SK-N-SH (cell line): ENCODE results near the gene CLDN7.

Experiments used
- CHD2 ChIP-seq: fragments of 150-350 bp; IDR thresholded peaks from 2 replicates; pipeline ENCODE4 v1.6.1; 2018; ENCODE audit warnings: low read length; ENCODE audit not compliant: partially characterized antibody
- FOSL2 ChIP-seq: IDR thresholded peaks from 2 replicates; pipeline ENCODE4 v1.4.0; 2012; ENCODE audit warnings: low read depth, mild to moderate bottlenecking, moderate library complexity, borderline replicate concordance
- JUND ChIP-seq: IDR thresholded peaks from 2 replicates; pipeline ENCODE4 v1.4.0; 2012
- POLR2AphosphoS5 ChIP-seq: IDR thresholded peaks from 2 replicates; pipeline ENCODE4 v1.6.1; 2012; ENCODE audit warnings: low read depth, low read length
- RAD21 ChIP-seq: IDR thresholded peaks from 2 replicates; pipeline ENCODE4 v1.6.1; 2012; ENCODE audit warnings: mild to moderate bottlenecking, low read length
- RXRA ChIP-seq: IDR thresholded peaks from 2 replicates; pipeline ENCODE4 v1.4.0; 2012; ENCODE audit warnings: low read depth, mild to moderate bottlenecking, borderline replicate concordance

DNA sequence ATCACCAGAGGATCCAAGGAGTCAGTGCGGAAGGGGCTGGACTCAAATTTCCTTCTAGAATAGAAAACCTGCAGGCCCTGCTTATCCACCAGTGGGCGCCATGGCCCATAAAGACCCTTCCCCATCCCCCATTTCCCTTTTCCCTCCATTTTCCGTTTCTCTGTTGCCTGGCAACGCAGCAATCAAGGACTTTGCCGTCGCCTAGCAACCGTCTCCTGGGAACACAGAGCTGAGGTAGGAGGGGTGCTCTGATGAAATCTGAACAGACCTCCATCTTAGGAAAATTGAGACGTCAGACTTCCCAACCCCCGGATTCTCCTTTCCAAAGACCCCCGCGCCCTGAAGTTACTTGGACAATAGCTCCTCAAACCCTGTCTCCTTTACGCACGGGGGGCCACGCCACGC, 48.4 kb downstream of the CLDN7 start:
- TF ChIP-seq POLR2AphosphoS5 (no peak), JUND (no peak), CHD2 (peak; percentile 88), RXRA (no peak), FOSL2 (no peak), RAD21 (peak; percentile 58; the same call in 1 of the 2 replicates)
